Myometrial cell (primary cell): ENCODE data around the gene OR2G3. TPM values are rescaled to one million over a fixed set of nuclear protein-coding genes. Genes with fewer than 3 reads are reported as not detected.

Experiments
- total RNA-seq: library from RNA; depleted of rRNA; stranded (reverse); fragments of >200 nt; gene quantifications from 2 replicates; pipeline ENCODE4 v1.2.3, GENCODE V29; 2015

Gene OR2G3
- not detected in 2 replicates for total RNA-seq

GRCh38 chr1:247605286-247605685 lies at the start of gene OR2G3:
TSS of gene OR2G3 (plus strand) at chr1:247605586. CDS start at chr1:247605586, 0 bp downstream.

GRCh38 chr1:247588060-247588459 lies 17.3 kb upstream of the OR2G3 start, which contains the start of gene OR2G2:
TSS of gene OR2G2 (plus strand) at chr1:247588360. CDS start at chr1:247588360, 0 bp downstream.

Other genes with a start within 250 kb of the OR2G3 start
- 0.18 TPM in 1 of 2 replicates, not detected in the other for gene NLRP3, start 189.4 kb upstream of the OR2G3 start, total RNA-seq
- not detected in 2 replicates for gene OR2B11, start 147.5 kb upstream of the OR2G3 start, total RNA-seq
- not detected in 2 replicates for gene OR2C3, start 69.1 kb upstream of the OR2G3 start, total RNA-seq
- not detected in 2 replicates for gene GCSAML, start 56.5 kb upstream of the OR2G3 start, total RNA-seq
- gene OR2G2, start 17.2 kb upstream of the OR2G3 start, total RNA-seq: not detected in 2 replicates
- gene OR13G1, start 74.2 kb downstream of the OR2G3 start, total RNA-seq: not detected in 2 replicates
- gene OR6F1, start 111.1 kb downstream of the OR2G3 start, total RNA-seq: not detected in 2 replicates
- gene OR14K1, start 133.0 kb downstream of the OR2G3 start, total RNA-seq: not detected in 2 replicates
- gene OR14A2, start 142.6 kb downstream of the OR2G3 start, total RNA-seq: not detected in 2 replicates
- not detected in 2 replicates for gene OR1C1, start 155.0 kb downstream of the OR2G3 start, total RNA-seq
- not detected in 2 replicates for gene OR14A16, start 218.5 kb downstream of the OR2G3 start, total RNA-seq
- not detected in 2 replicates for gene OR11L1, start 236.3 kb downstream of the OR2G3 start, total RNA-seq